ENCODE measurements around the gene NRG2.

The NRG2 gene

GRCh38 chr5:139967353-139967752, 75.7 kb downstream of the NRG2 start:
- DNase-seq (ENCODE audit: low read depth): no peak
- no peak overlapping the region for H3K4me3 ChIP-seq (ENCODE audit: control insufficient read depth, low read depth, low read length)
- TF ChIP-seq, protein P1, sequence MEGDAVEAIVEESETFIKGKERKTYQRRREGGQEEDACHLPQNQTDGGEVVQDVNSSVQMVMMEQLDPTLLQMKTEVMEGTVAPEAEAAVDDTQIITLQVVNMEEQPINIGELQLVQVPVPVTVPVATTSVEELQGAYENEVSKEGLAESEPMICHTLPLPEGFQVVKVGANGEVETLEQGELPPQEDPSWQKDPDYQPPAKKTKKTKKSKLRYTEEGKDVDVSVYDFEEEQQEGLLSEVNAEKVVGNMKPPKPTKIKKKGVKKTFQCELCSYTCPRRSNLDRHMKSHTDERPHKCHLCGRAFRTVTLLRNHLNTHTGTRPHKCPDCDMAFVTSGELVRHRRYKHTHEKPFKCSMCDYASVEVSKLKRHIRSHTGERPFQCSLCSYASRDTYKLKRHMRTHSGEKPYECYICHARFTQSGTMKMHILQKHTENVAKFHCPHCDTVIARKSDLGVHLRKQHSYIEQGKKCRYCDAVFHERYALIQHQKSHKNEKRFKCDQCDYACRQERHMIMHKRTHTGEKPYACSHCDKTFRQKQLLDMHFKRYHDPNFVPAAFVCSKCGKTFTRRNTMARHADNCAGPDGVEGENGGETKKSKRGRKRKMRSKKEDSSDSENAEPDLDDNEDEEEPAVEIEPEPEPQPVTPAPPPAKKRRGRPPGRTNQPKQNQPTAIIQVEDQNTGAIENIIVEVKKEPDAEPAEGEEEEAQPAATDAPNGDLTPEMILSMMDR (IDR thresholded peaks at IDR 0.05; ENCODE audit: control insufficient read depth, insufficient read depth, low read depth, low read length, missing control alignments): no peak

GRCh38 chr5:139966856-139967255, 76.2 kb downstream of the NRG2 start:
- TF ChIP-seq, protein P1 (IDR thresholded peaks at IDR 0.05; ENCODE audit: control insufficient read depth, insufficient read depth, low read depth, low read length, missing control alignments): no peak
- no peak overlapping the region for H3K4me3 ChIP-seq (ENCODE audit: control insufficient read depth, low read depth, low read length)
- DNase-seq (ENCODE audit: low read depth): no peak

DNA sequence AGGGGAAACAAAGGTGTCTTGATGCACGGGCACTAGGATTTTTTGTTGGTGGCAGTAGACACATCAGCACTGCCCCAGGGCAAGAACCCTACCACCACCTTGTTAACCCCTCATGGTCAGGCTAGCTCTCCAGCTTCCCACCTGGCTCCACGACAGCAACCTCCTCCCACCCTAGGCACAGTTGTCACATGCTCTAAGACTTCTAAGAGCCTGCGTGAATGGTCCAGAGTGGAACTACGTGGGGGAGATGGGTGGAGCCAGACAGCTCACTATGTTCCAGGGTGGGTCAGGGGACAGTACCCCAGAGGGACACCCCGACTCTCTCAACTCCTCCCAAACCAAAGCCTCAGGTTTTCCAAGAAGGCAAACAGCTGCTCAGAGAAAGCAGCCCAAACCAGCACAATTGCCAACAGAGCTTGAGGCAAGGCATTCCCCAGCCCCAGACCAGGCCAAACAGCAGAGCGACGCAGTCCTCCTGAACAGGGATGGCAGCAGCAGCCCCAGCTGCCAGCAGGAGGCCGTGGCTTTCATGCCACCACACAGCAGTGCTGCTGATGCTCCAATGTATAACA, 78.0 kb downstream of the NRG2 start:
- no peak for DNase-seq (ENCODE audit: low read depth)
- TF ChIP-seq, protein P1 (IDR thresholded peaks at IDR 0.05; ENCODE audit: control insufficient read depth, insufficient read depth, low read depth, low read length, missing control alignments): no peak

DNA sequence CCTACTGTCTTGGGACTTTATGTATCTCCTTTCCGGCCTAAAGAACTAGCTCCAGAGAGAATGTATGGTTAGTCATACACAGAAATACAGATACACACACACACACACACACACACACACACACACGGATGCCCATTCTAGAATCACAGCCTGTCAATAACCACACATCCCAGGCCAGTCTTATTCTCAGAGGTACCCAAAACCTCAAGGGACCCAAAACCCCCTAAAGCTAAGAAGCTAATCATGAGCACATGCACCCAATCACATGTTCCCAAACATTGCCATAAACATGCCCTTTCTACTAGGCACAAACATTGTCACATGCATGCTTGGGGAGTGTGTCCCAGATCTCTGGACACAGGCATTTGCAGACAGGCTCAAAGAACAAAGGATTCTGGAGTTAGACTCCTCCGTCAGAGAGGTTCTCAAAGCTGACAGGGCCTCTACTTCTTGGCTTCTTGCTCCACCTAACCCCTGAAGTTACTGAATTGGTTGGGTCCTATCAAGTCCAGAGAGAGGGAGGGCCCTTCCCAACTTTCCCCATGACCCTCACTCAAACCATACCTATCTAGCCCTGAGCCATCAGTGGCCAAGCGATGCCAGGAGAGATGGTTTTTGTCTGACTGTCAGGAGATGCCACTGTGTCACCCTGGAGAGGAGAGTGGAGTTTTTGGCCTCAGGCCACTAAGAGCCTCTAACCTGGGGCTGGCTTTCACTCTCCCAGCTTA, 78.7 kb downstream of the NRG2 start:
- DNase-seq (ENCODE audit: low read depth): no peak
- no peak overlapping the region for H3K4me3 ChIP-seq (ENCODE audit: control insufficient read depth, low read depth, low read length)
- TF ChIP-seq, protein P1 (IDR thresholded peaks at IDR 0.05; ENCODE audit: control insufficient read depth, insufficient read depth, low read depth, low read length, missing control alignments): no peak

More for the DNA sequence above, 78.0 kb downstream of the NRG2 start:
- H3K4me3 ChIP-seq (ENCODE audit: control insufficient read depth, low read depth, low read length): no peak overlapping the region

- no peak for DNase-seq (ENCODE audit: low read depth)
- TF ChIP-seq, protein P1 (IDR thresholded peaks at IDR 0.05; ENCODE audit: control insufficient read depth, insufficient read depth, low read depth, low read length, missing control alignments): no peak
- no peak overlapping the region for H3K4me3 ChIP-seq (ENCODE audit: control insufficient read depth, low read depth, low read length)
Measured at GRCh38 chr5:139962445-139962844, 80.7 kb downstream of the NRG2 start.

DNA sequence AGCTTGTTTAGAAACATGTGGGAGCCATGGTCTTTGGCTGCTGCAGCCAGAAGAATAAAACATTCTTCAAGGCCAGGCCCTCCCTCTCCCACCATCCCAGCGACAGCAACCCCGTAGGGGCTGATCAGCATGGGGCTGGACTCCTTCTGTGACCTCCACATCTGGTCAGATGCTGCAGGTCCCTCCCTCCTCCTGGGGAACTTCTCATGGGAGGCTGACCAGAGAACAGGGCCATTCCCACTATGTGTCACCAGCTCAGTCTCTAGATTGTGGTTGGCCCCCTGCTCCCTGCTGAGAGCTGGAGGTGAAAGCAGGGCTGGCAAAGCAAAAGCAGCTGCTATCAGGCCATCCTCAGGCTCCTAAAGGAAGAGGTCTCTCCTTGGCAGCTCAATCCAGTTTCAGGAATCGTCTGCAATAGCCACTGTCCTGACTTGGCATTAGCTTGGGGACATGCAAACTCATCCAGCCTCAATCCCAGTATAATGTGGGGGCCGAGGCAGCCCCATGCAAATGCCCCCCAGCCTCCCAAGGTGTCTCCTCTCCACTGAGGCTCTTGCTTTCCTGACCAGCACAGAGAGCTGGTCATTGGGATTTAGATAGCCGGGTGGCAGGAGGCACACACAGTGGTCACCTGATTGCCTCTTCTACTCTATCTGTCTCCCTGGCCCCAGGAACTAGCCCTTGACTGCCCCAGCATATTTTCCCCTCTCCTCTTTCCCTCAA, 81.5 kb downstream of the NRG2 start:
- no peak overlapping the region for H3K4me3 ChIP-seq (ENCODE audit: control insufficient read depth, low read depth, low read length)
- TF ChIP-seq, protein P1 (IDR thresholded peaks at IDR 0.05; ENCODE audit: control insufficient read depth, insufficient read depth, low read depth, low read length, missing control alignments): no peak
- no peak for DNase-seq (ENCODE audit: low read depth)

Measured in AG09309 (cell line).